ENCODE data around the gene RHBDL2. TPM values are rescaled to one million over a fixed set of nuclear protein-coding genes. Genes with fewer than 3 reads are reported as not detected.

Gene RHBDL2
- total and polyA plus RNA-seq, 2 of the 13 experiments (the other 11 are each of a cell fraction or from before 2014, with no cell fraction given), result 3.3 to 5.4 TPM

DNA sequence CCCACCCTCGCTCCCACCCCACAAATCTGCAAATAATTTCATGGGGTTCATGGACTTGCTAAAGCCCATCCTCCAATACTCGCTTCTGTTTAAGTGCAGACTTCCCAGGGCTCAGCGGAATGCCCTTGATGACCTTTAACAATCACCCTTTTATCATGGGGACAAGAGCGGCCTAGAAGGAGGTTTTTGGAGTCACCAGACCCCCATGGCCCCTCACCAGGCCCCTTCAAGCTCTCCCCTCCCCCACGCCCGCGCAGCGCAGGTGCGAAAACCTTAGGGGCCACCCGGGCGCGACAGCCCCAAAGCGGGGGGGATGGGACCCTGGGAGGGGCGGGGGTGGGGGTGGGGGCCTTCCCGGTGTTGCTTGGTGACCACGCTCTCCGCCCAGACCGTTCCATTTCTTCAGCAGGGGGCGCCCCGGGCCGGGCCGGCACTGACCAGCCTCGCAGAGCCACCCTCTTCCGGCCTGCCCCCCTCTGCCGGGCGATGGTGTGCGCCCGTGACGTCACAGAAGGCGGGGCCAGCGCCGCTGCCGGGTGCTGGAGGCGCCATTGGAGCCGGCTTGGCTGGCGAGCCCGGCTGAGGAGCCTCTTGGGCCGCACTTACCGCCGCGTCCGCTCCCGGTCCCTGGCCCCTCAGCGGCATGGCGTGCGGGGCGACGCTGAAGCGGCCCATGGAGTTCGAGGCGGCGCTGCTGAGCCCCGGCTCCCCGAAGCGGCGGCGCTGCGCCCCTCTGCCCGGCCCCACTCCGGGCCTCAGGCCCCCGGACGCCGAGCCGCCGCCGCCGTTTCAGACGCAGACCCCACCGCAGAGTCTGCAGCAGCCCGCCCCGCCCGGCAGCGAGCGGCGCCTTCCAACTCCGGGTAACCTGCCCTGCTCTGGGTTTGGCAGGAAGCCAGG lies 49.4 kb upstream of the RHBDL2 start, which contains the start of gene AKIRIN1 (continued):
- TF ChIP-seq, protein P1, sequence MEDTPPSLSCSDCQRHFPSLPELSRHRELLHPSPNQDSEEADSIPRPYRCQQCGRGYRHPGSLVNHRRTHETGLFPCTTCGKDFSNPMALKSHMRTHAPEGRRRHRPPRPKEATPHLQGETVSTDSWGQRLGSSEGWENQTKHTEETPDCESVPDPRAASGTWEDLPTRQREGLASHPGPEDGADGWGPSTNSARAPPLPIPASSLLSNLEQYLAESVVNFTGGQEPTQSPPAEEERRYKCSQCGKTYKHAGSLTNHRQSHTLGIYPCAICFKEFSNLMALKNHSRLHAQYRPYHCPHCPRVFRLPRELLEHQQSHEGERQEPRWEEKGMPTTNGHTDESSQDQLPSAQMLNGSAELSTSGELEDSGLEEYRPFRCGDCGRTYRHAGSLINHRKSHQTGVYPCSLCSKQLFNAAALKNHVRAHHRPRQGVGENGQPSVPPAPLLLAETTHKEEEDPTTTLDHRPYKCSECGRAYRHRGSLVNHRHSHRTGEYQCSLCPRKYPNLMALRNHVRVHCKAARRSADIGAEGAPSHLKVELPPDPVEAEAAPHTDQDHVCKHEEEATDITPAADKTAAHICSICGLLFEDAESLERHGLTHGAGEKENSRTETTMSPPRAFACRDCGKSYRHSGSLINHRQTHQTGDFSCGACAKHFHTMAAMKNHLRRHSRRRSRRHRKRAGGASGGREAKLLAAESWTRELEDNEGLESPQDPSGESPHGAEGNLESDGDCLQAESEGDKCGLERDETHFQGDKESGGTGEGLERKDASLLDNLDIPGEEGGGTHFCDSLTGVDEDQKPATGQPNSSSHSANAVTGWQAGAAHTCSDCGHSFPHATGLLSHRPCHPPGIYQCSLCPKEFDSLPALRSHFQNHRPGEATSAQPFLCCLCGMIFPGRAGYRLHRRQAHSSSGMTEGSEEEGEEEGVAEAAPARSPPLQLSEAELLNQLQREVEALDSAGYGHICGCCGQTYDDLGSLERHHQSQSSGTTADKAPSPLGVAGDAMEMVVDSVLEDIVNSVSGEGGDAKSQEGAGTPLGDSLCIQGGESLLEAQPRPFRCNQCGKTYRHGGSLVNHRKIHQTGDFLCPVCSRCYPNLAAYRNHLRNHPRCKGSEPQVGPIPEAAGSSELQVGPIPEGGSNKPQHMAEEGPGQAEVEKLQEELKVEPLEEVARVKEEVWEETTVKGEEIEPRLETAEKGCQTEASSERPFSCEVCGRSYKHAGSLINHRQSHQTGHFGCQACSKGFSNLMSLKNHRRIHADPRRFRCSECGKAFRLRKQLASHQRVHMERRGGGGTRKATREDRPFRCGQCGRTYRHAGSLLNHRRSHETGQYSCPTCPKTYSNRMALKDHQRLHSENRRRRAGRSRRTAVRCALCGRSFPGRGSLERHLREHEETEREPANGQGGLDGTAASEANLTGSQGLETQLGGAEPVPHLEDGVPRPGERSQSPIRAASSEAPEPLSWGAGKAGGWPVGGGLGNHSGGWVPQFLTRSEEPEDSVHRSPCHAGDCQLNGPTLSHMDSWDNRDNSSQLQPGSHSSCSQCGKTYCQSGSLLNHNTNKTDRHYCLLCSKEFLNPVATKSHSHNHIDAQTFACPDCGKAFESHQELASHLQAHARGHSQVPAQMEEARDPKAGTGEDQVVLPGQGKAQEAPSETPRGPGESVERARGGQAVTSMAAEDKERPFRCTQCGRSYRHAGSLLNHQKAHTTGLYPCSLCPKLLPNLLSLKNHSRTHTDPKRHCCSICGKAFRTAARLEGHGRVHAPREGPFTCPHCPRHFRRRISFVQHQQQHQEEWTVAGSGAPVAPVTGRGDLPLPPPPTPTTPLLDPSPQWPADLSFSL (CRISPR knock-in tag; IDR thresholded peaks at IDR 0.05), result no peak
- TF ChIP-seq, protein P2, sequence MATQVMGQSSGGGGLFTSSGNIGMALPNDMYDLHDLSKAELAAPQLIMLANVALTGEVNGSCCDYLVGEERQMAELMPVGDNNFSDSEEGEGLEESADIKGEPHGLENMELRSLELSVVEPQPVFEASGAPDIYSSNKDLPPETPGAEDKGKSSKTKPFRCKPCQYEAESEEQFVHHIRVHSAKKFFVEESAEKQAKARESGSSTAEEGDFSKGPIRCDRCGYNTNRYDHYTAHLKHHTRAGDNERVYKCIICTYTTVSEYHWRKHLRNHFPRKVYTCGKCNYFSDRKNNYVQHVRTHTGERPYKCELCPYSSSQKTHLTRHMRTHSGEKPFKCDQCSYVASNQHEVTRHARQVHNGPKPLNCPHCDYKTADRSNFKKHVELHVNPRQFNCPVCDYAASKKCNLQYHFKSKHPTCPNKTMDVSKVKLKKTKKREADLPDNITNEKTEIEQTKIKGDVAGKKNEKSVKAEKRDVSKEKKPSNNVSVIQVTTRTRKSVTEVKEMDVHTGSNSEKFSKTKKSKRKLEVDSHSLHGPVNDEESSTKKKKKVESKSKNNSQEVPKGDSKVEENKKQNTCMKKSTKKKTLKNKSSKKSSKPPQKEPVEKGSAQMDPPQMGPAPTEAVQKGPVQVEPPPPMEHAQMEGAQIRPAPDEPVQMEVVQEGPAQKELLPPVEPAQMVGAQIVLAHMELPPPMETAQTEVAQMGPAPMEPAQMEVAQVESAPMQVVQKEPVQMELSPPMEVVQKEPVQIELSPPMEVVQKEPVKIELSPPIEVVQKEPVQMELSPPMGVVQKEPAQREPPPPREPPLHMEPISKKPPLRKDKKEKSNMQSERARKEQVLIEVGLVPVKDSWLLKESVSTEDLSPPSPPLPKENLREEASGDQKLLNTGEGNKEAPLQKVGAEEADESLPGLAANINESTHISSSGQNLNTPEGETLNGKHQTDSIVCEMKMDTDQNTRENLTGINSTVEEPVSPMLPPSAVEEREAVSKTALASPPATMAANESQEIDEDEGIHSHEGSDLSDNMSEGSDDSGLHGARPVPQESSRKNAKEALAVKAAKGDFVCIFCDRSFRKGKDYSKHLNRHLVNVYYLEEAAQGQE (IDR thresholded peaks at IDR 0.05; ENCODE audit: borderline replicate concordance in 1 of 2, low read depth in 1 of 2, low read length in 2 of 2), result peak in 1 of 2 experiments; percentile 61; a peak in 1 of 4 replicates
- TF ChIP-seq KDM1A (CRISPR knock-in tag; IDR thresholded peaks at IDR 0.05), result 0 out of 2 replicates have a peak, but pooled peaks have one; percentile 14
- TF ChIP-seq KLF13 (CRISPR knock-in tag; IDR thresholded peaks at IDR 0.05), result no peak
- no peak; the same call in 1 of the 2 replicates for TF ChIP-seq ZFP82 (CRISPR knock-in tag; IDR thresholded peaks at IDR 0.05; ENCODE audit: borderline replicate concordance)
- TF ChIP-seq, protein P3, sequence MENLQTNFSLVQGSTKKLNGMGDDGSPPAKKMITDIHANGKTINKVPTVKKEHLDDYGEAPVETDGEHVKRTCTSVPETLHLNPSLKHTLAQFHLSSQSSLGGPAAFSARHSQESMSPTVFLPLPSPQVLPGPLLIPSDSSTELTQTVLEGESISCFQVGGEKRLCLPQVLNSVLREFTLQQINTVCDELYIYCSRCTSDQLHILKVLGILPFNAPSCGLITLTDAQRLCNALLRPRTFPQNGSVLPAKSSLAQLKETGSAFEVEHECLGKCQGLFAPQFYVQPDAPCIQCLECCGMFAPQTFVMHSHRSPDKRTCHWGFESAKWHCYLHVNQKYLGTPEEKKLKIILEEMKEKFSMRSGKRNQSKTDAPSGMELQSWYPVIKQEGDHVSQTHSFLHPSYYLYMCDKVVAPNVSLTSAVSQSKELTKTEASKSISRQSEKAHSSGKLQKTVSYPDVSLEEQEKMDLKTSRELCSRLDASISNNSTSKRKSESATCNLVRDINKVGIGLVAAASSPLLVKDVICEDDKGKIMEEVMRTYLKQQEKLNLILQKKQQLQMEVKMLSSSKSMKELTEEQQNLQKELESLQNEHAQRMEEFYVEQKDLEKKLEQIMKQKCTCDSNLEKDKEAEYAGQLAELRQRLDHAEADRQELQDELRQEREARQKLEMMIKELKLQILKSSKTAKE (CRISPR knock-in tag; IDR thresholded peaks at IDR 0.05; ENCODE audit: borderline replicate concordance), result 0 out of 2 replicates have a peak, but pooled peaks have one; percentile 10
- no peak; the same call in 1 of the 2 replicates for TF ChIP-seq ZBTB42 (CRISPR knock-in tag; IDR thresholded peaks at IDR 0.05)
- no peak for TF ChIP-seq ZMYM2 (CRISPR knock-in tag; IDR thresholded peaks at IDR 0.05)
- peak; percentile 63; the same call in 1 of the 2 replicates for TF ChIP-seq IRF2 (CRISPR knock-in tag; IDR thresholded peaks at IDR 0.05)
- TF ChIP-seq SRSF1 (optimal IDR thresholded peaks at IDR 0.05; ENCODE audit: low read depth, low read length), result no peak
- no peak for TF ChIP-seq HNRNPL (IDR thresholded peaks at IDR 0.05; ENCODE audit: low read depth, low read length)
- 0 out of 2 replicates have a peak, but pooled peaks have one; percentile 41 for TF ChIP-seq ZNF124 (CRISPR knock-in tag; IDR thresholded peaks at IDR 0.05)
- TF ChIP-seq, protein P4, sequence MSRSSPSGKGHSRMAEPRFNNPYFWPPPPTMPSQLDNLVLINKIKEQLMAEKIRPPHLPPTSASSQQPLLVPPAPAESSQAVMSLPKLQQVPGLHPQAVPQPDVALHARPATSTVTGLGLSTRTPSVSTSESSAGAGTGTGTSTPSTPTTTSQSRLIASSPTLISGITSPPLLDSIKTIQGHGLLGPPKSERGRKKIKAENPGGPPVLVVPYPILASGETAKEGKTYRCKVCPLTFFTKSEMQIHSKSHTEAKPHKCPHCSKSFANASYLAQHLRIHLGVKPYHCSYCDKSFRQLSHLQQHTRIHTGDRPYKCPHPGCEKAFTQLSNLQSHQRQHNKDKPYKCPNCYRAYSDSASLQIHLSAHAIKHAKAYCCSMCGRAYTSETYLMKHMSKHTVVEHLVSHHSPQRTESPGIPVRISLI (CRISPR knock-in tag; IDR thresholded peaks at IDR 0.05; ENCODE audit: borderline replicate concordance), result peak; percentile 45; the same call in 1 of the 2 replicates
- peak; percentile 24; the same call in 1 of the 2 replicates for TF ChIP-seq RFXAP (CRISPR knock-in tag; IDR thresholded peaks at IDR 0.05; ENCODE audit: borderline replicate concordance)
